ENCODE data around the gene RAB30.

RAB30 gene

GRCh38 chr11:82998697-82999096, 73.0 kb downstream of the RAB30 start:
- Histone ChIP-seq H3K9ac (ENCODE audit: insufficient read length, low read depth) (no peak overlapping the region), H3K4me3 (ENCODE audit: insufficient read length, low read depth) (no peak overlapping the region), H3K36me3 (ENCODE audit: insufficient read depth, insufficient read length, low read length) (no peaks in the 10 kb centered on the region), H3K9me3 (ENCODE audit: insufficient read depth, low read length) (no peaks in the 10 kb centered on the region), H3K4me1 (ENCODE audit: insufficient read depth, insufficient read length) (peaks cover 5% of the 10 kb centered on the region), H3K27me3 (ENCODE audit: insufficient read depth, insufficient read length) (no peaks in the 10 kb centered on the region)
- DNase-seq (ENCODE audit: low read depth, low spot score), result no peak
- no peak for TF ChIP-seq SUZ12 (IDR thresholded peaks at IDR 0.05; ENCODE audit: extremely low read depth, insufficient read depth, insufficient read length)
- TF ChIP-seq ZNF274 (IDR thresholded peaks at IDR 0.05; ENCODE audit: low read depth, low read length), result no peak
- no peak for TF ChIP-seq YY1 (IDR thresholded peaks at IDR 0.05; ENCODE audit: insufficient read depth, insufficient read length)

GRCh38 chr11:82996966-82997606, 74.6 kb downstream of the RAB30 start:
- H3K4me3 ChIP-seq (ENCODE audit: insufficient read length, low read depth), result no peak overlapping the region
- DNase-seq (ENCODE audit: low read depth, low spot score), result no peak
- H3K9me3 ChIP-seq (ENCODE audit: insufficient read depth, low read length), result no peaks in the 10 kb centered on the region
- H3K27me3 ChIP-seq (ENCODE audit: insufficient read depth, insufficient read length), result no peaks in the 10 kb centered on the region
- TF ChIP-seq YY1 (IDR thresholded peaks at IDR 0.05; ENCODE audit: insufficient read depth, insufficient read length) (no peak), SUZ12 (IDR thresholded peaks at IDR 0.05; ENCODE audit: extremely low read depth, insufficient read depth, insufficient read length) (no peak), ZNF274 (IDR thresholded peaks at IDR 0.05; ENCODE audit: low read depth, low read length) (no peak)
- no peaks in the 10 kb centered on the region for H3K36me3 ChIP-seq (ENCODE audit: insufficient read depth, insufficient read length, low read length)
- peaks cover 4% of the 10 kb centered on the region for H3K4me1 ChIP-seq (ENCODE audit: insufficient read depth, insufficient read length)
- no peak overlapping the region for H3K9ac ChIP-seq (ENCODE audit: insufficient read length, low read depth)

DNA sequence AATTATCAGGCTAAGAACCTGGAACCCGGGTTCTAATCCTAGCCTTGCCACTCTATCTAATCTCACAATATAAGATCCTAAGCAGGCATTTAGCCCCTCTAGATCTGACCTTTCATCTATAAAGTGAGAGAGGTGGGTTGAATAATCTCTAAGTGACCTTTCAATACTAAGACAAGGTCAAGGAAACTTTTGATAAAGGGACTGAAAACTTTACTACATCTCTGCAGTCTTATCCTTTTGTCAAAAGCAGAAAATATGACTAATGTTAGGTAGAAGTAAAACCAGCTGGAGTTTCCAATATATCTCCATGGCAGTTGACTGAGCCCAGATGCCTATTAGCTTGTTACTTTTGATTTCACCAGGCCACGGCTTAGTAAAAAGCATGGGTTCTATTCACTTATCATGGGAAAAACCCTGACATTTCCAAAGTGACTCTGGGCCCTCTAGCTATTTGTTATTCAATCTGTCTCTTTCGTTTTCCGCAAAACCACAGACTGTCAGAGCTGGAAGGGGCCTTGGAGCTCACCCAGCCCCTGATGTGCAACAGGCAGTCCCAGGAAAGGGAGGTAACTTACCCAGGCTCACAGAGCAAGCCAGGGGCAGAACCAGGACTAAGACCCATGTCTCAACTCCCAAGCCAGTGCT, 75.8 kb downstream of the RAB30 start:
- H3K9me3 ChIP-seq (ENCODE audit: insufficient read depth, low read length), result no peaks in the 10 kb centered on the region
- H3K4me3 ChIP-seq (ENCODE audit: insufficient read length, low read depth), result no peak overlapping the region
- H3K9ac ChIP-seq (ENCODE audit: insufficient read length, low read depth), result no peak overlapping the region
- no peak for DNase-seq (ENCODE audit: low read depth, low spot score)
- no peak for TF ChIP-seq YY1 (IDR thresholded peaks at IDR 0.05; ENCODE audit: insufficient read depth, insufficient read length)
- no peak for TF ChIP-seq ZNF274 (IDR thresholded peaks at IDR 0.05; ENCODE audit: low read depth, low read length)
- TF ChIP-seq SUZ12 (IDR thresholded peaks at IDR 0.05; ENCODE audit: extremely low read depth, insufficient read depth, insufficient read length), result no peak
- H3K36me3 ChIP-seq (ENCODE audit: insufficient read depth, insufficient read length, low read length), result no peaks in the 10 kb centered on the region
- peaks cover 3% of the 10 kb centered on the region for H3K4me1 ChIP-seq (ENCODE audit: insufficient read depth, insufficient read length)
- H3K27me3 ChIP-seq (ENCODE audit: insufficient read depth, insufficient read length), result no peaks in the 10 kb centered on the region

- no peaks in the 10 kb centered on the region for H3K9me3 ChIP-seq (ENCODE audit: insufficient read depth, low read length)
- H3K27me3 ChIP-seq (ENCODE audit: insufficient read depth, insufficient read length), result no peaks in the 10 kb centered on the region
- H3K9ac ChIP-seq (ENCODE audit: insufficient read length, low read depth), result no peak overlapping the region
- H3K36me3 ChIP-seq (ENCODE audit: insufficient read depth, insufficient read length, low read length), result no peaks in the 10 kb centered on the region
- no peak overlapping the region for H3K4me3 ChIP-seq (ENCODE audit: insufficient read length, low read depth)
- TF ChIP-seq ZNF274 (IDR thresholded peaks at IDR 0.05; ENCODE audit: low read depth, low read length), result no peak
- DNase-seq (ENCODE audit: low read depth, low spot score), result no peak
- H3K4me1 ChIP-seq (ENCODE audit: insufficient read depth, insufficient read length), result peaks cover 3% of the 10 kb centered on the region
These were observed 76.5 kb downstream of the RAB30 start for GRCh38 chr11:82995235-82995634.

DNA sequence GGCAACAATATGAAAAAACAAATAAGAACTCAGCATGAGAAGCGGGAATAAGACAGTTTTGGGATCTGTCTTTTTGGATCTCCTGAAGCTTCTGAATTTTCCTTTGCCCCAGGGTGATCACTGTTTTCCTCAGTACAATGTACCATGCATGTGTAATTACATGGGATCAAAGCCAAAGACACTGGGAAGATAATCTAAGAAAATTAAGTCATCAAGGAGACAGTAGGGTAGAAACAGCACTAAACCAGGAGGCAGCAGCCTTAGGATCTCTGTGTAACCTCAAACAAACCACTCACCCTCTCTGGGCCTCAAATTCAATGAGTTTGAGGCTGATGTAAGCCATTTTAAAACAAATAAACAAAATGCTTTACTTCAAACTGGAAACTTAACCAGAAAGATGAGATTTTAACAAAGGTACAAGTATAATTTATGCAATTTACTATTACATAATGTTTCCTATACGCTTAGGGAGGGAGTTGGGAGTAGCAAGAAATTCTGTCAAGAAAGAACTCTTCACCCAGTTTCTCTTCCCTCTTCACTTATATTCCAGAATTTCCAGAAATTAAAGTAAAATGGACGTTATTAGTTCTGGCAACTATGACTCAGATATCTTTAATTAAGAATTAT, 77.0 kb downstream of the RAB30 start:
- Histone ChIP-seq H3K9ac (ENCODE audit: insufficient read length, low read depth) (no peak overlapping the region), H3K36me3 (ENCODE audit: insufficient read depth, insufficient read length, low read length) (no peaks in the 10 kb centered on the region), H3K27me3 (ENCODE audit: insufficient read depth, insufficient read length) (no peaks in the 10 kb centered on the region), H3K4me1 (ENCODE audit: insufficient read depth, insufficient read length) (peaks cover 3% of the 10 kb centered on the region), H3K4me3 (ENCODE audit: insufficient read length, low read depth) (no peak overlapping the region), H3K9me3 (ENCODE audit: insufficient read depth, low read length) (no peaks in the 10 kb centered on the region)
- no peak for DNase-seq (ENCODE audit: low read depth, low spot score)
- TF ChIP-seq ZNF274 (IDR thresholded peaks at IDR 0.05; ENCODE audit: low read depth, low read length), result no peak
- no peak for TF ChIP-seq YY1 (IDR thresholded peaks at IDR 0.05; ENCODE audit: insufficient read depth, insufficient read length)
- no peak for TF ChIP-seq SUZ12 (IDR thresholded peaks at IDR 0.05; ENCODE audit: extremely low read depth, insufficient read depth, insufficient read length)

- Histone ChIP-seq H3K27me3 (ENCODE audit: insufficient read depth, insufficient read length) (no peaks in the 10 kb centered on the region), H3K4me3 (ENCODE audit: insufficient read length, low read depth) (no peak overlapping the region), H3K4me1 (ENCODE audit: insufficient read depth, insufficient read length) (peaks cover 3% of the 10 kb centered on the region), H3K36me3 (ENCODE audit: insufficient read depth, insufficient read length, low read length) (peaks cover 5% of the 10 kb centered on the region), H3K9me3 (ENCODE audit: insufficient read depth, low read length) (no peaks in the 10 kb centered on the region), H3K9ac (ENCODE audit: insufficient read length, low read depth) (no peak overlapping the region)
- TF ChIP-seq ZNF274 (IDR thresholded peaks at IDR 0.05; ENCODE audit: low read depth, low read length) (no peak), SUZ12 (IDR thresholded peaks at IDR 0.05; ENCODE audit: extremely low read depth, insufficient read depth, insufficient read length) (no peak), YY1 (IDR thresholded peaks at IDR 0.05; ENCODE audit: insufficient read depth, insufficient read length) (no peak)
- no peak for DNase-seq (ENCODE audit: low read depth, low spot score)
These were observed 79.5 kb downstream of the RAB30 start for GRCh38 chr11:82992223-82992622.

- peaks cover 15% of the 10 kb centered on the region for H3K36me3 ChIP-seq (ENCODE audit: insufficient read depth, insufficient read length, low read length)
- no peak overlapping the region for H3K4me3 ChIP-seq (ENCODE audit: insufficient read length, low read depth)
- H3K9ac ChIP-seq (ENCODE audit: insufficient read length, low read depth), result no peak overlapping the region
- no peaks in the 10 kb centered on the region for H3K9me3 ChIP-seq (ENCODE audit: insufficient read depth, low read length)
- no peak for DNase-seq (ENCODE audit: low read depth, low spot score)
- H3K27me3 ChIP-seq (ENCODE audit: insufficient read depth, insufficient read length), result no peaks in the 10 kb centered on the region
- no peaks in the 10 kb centered on the region for H3K4me1 ChIP-seq (ENCODE audit: insufficient read depth, insufficient read length)
- TF ChIP-seq SUZ12 (IDR thresholded peaks at IDR 0.05; ENCODE audit: extremely low read depth, insufficient read depth, insufficient read length) (no peak), YY1 (IDR thresholded peaks at IDR 0.05; ENCODE audit: insufficient read depth, insufficient read length) (no peak), ZNF274 (IDR thresholded peaks at IDR 0.05; ENCODE audit: low read depth, low read length) (no peak)
These were observed 81.9 kb downstream of the RAB30 start for GRCh38 chr11:82989628-82990404.

Measured in NT2/D1 (cell line).